ENCODE data around the gene PCDHA11.

- TF ChIP-seq CTCF (IDR thresholded peaks at IDR 0.05), result no peak
- no peak for TF ChIP-seq ZFX (IDR thresholded peaks at IDR 0.05; ENCODE audit: borderline replicate concordance)
Measured at GRCh38 chr5:140870221-140871201, 1.8 kb downstream of the PCDHA11 start.
